Measurements from ENCODE around the gene TMEM221.

Gene TMEM221

DNA sequence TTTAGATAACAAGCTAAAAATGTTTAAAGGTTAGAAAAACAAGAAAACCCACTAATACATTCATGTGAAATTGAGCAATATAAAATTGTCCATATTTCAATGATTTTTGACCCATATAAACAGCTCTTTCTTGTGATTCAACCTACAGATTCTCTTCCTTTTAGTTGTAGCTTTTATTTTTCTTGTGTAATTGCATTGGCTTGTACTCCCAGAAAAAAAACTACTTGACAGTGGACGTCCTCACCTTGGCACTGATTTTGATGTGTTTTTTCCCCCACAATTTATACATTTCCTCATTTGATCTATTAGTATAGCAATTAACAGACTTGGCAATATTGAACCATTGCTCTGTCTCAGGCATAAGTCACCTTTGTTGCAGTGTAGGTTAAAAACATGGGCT lies 59.2 kb downstream of the TMEM221 start:
- ATAC-seq: no peak
- TF ChIP-seq, protein P1, sequence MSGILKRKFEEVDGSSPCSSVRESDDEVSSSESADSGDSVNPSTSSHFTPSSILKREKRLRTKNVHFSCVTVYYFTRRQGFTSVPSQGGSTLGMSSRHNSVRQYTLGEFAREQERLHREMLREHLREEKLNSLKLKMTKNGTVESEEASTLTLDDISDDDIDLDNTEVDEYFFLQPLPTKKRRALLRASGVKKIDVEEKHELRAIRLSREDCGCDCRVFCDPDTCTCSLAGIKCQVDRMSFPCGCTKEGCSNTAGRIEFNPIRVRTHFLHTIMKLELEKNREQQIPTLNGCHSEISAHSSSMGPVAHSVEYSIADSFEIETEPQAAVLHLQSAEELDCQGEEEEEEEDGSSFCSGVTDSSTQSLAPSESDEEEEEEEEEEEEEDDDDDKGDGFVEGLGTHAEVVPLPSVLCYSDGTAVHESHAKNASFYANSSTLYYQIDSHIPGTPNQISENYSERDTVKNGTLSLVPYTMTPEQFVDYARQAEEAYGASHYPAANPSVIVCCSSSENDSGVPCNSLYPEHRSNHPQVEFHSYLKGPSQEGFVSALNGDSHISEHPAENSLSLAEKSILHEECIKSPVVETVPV (CRISPR knock-in tag; IDR thresholded peaks at IDR 0.05): no peak
- TF ChIP-seq TOX (CRISPR knock-in tag; IDR thresholded peaks at IDR 0.05; ENCODE audit: borderline replicate concordance) (no peak), RARB (CRISPR knock-in tag; IDR thresholded peaks at IDR 0.05) (no peak), ZNF8 (CRISPR knock-in tag; IDR thresholded peaks at IDR 0.05) (no peak)
- TF ChIP-seq, protein P2, sequence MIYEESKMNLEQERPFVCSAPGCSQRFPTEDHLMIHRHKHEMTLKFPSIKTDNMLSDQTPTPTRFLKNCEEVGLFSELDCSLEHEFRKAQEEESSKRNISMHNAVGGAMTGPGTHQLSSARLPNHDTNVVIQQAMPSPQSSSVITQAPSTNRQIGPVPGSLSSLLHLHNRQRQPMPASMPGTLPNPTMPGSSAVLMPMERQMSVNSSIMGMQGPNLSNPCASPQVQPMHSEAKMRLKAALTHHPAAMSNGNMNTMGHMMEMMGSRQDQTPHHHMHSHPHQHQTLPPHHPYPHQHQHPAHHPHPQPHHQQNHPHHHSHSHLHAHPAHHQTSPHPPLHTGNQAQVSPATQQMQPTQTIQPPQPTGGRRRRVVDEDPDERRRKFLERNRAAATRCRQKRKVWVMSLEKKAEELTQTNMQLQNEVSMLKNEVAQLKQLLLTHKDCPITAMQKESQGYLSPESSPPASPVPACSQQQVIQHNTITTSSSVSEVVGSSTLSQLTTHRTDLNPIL (CRISPR knock-in tag; IDR thresholded peaks at IDR 0.05; ENCODE audit: low read depth): no peak

DNA sequence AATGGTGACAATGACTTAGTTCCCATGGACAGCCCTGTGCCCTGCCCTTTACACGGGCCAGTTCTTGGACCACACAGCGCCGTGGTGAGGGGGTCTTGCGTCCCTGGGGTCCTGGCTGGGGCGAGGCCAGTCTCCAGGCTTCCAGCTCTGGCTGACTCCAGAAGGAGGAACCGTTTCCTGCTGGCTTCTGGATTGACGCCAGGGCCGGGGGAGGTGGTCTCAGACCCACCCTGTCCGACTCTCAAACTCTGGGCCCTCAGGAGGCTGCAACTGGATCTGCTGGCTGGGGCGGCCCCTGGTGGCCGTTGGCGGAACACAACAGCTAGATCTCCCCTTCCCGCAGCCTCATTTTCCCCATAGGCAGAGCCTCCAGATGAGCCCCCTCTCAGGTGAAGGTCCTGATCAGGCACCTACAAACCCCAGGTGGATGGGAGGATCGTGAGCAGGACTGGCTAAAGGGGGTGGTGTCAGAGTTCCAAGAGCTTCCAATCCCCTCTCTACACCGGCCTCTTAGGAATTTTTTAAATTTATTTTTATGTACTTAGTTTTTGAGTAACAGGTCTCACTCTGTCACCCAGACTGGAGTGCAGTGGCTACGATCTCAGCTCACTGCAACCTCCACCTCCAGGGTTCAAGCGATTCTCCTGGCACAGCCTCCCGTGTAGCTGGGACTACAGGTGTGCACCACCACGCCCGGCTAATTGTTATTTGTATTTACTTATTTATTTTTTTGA lies 62.4 kb downstream of the TMEM221 start:
- ATAC-seq: peak; percentile 68
- TF ChIP-seq ZNF8 (CRISPR knock-in tag; IDR thresholded peaks at IDR 0.05) (no peak), ZC3H10 (CRISPR knock-in tag; IDR thresholded peaks at IDR 0.05) (no peak), ZNF565 (CRISPR knock-in tag; conservative IDR thresholded peaks at IDR 0.05; ENCODE audit: low read depth) (no peak), ESRRG (CRISPR knock-in tag; IDR thresholded peaks at IDR 0.05) (no peak)
- TF ChIP-seq, protein P3, sequence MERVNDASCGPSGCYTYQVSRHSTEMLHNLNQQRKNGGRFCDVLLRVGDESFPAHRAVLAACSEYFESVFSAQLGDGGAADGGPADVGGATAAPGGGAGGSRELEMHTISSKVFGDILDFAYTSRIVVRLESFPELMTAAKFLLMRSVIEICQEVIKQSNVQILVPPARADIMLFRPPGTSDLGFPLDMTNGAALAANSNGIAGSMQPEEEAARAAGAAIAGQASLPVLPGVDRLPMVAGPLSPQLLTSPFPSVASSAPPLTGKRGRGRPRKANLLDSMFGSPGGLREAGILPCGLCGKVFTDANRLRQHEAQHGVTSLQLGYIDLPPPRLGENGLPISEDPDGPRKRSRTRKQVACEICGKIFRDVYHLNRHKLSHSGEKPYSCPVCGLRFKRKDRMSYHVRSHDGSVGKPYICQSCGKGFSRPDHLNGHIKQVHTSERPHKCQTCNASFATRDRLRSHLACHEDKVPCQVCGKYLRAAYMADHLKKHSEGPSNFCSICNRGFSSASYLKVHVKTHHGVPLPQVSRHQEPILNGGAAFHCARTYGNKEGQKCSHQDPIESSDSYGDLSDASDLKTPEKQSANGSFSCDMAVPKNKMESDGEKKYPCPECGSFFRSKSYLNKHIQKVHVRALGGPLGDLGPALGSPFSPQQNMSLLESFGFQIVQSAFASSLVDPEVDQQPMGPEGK (CRISPR knock-in tag; IDR thresholded peaks at IDR 0.05; ENCODE audit: borderline replicate concordance): no peak

Measured in SK-N-SH treated with all-trans-retinoic acid at 6 μM for 48 hours (cell line).